NCI-H2029 (cell line): Measurements from ENCODE around the gene MTCL3.

Experiments used
- DNase-seq: peaks from one replicate; lab custom pipeline; 2025; lab: John Stamatoyannopoulos, UW

MTCL3 gene

GRCh38 chr6:127515234-127515793 is 3.8 kb downstream of the MTCL3 start:
- DNase-seq: no peak

DNA sequence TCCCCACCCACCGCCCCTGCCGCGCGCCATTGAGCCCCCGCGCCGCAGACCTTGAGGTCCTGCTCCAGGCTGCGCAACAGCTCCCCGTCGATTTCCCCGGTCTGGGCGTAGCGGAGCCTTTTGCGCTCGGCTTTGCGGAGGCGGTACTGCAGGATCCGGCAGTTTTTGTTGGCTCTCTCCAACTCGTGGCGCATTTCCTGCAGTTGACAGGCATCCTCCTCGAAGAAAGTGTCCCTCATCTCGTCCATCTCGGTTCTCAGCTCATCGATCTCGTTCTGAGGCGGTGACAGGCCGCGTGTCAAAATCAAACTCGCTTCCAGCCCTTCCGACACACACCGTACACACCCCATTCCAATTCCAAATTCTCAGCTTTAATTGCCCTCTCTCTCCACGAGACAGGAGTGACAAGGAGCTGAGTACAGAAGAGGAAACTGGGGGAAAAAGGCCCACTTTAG is 4.3 kb downstream of the MTCL3 start:
- no peak for DNase-seq

DNA sequence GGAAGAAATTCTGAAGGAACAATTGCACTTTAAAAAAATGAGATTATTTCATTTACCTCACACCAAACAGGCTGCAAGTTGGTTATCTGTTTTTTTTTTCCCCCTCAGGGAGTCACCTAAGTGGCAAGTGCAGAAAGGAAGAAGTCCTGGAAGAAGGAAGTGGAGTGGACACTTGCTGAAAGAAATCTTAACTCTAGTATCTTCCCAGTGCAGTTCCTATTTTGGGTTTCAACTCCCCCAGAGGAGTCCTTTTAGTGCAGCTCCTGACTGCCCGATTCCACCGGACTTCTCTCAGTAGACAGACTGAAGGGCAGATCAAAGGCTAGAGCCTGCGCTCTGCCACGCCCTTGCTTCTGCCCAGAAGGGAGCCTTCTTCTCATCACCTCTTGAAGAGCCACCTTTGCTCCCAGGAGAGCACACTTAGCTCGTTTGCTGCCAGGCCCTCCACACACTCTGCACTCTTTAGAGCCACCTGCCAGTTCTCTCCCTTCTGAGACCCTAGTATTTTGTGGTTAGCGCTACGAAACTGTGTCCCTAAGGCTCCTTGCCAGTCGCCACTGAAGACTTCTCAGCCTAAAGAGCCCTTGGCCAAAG is 4.9 kb downstream of the MTCL3 start:
- no peak for DNase-seq

- DNase-seq: no peak
These were observed 5.7 kb downstream of the MTCL3 start for GRCh38 chr6:127513425-127513824.

DNA sequence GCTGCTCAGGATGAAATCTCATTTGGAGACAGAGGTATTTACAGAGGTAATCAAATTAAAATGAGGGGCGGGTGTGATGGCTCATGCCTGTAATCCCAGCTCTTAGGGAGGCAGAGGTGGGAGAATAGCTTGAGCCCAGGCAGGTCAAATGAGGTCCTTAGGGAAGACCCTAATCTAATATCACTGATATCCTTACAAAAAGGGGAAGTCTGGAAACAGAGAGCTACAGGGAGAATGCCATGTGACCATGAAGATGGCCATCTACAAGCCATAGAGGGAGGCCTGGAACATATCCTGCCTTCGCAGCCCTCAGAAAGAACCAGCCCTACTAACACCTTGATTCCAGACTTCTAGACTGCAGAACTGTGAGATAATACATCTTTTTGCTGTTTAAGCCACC is 8.3 kb downstream of the MTCL3 start:
- DNase-seq: no peak

GRCh38 chr6:127506894-127507293 is 12.2 kb downstream of the MTCL3 start:
- DNase-seq: no peak

GRCh38 chr6:127503022-127503421 is 16.1 kb downstream of the MTCL3 start:
- no peak for DNase-seq

- no peak for DNase-seq
These were observed 21.7 kb downstream of the MTCL3 start for GRCh38 chr6:127497410-127497809.

DNA sequence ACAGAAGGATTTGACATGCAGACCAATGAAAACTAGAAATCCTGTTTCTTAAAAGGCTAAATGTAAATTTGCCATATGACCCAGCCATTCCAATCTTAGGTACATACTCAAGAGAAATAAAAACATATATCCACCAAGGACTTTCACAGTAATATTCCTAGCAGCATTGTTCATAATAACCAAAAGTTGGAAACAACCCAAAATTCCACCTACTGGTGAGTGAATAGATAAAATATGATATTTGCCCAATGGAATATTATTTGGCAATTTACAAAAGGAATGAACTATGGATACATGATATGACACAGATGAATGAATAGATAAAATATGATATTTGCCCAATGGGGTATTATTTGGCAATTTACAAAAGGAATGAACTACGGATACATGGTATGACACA is 22.7 kb downstream of the MTCL3 start:
- DNase-seq: no peak

DNA sequence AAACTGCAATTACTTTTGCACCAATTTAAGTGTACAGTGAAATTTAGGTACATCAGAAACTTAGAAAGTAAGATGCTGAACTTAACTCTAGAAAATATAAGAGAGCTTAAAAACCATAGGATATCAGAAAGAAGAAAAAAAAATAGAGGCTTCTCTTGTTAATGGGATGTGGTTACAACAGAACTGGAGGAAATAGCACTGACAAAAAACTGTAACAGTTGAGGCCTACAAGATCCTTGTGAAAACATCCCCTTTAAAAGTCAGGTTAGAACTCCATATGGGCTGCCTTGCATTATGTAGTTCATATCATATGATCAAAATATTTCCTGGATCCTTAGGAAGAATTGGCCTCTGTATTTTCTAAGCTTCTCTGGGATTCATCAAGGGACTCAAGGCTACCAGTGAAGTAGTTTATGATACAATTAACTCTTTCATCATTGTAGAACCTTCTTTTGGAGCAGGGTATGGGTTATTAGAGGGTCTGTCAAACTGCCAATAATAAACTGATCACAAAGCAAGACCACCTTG is 24.8 kb downstream of the MTCL3 start:
- no peak for DNase-seq

GRCh38 chr6:127489248-127489647 is 29.9 kb downstream of the MTCL3 start:
- no peak for DNase-seq

DNA sequence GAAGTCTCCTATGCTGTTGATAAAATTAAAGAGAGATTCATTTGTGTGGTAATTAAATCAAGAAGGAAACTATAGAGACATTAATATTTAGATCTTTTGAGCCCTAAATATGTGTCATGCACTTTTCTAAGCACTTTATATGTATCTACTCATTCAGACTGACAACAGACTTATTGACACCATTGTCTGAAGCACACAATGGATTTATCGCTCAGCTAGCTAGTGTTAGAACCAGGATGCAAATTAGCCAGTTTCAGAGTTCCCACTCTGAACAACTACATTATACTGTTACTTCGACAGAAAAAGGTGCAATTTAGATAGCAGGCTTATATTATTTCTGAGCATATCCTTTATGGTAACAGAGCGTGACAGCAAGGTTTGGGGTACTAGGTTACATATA is 32.2 kb downstream of the MTCL3 start:
- DNase-seq: no peak

- DNase-seq: no peak
These were observed 34.8 kb downstream of the MTCL3 start for GRCh38 chr6:127484212-127484863.

- no peak for DNase-seq
These were observed 35.6 kb downstream of the MTCL3 start for GRCh38 chr6:127483399-127484055.

- no peak for DNase-seq
These were observed 36.8 kb downstream of the MTCL3 start for GRCh38 chr6:127482325-127482724.

DNA sequence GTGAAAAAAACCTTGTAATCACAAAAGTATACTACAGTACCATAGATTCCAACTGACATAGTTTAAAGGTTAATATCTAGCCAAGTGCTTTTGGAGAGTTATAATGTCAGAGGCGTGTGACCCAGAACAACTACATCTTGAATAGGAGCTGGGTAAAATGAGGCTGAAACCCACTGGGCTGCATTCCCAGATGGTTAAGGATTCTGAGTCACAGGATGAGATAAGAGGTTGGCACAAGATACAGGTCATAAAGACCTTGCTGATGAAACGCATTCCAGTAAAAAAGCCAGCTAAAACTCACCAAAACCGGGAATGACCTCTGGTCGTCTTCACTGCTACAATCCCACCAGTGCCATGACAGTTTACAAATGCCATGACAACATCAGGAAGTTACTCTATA is 37.5 kb downstream of the MTCL3 start:
- no peak for DNase-seq

DNA sequence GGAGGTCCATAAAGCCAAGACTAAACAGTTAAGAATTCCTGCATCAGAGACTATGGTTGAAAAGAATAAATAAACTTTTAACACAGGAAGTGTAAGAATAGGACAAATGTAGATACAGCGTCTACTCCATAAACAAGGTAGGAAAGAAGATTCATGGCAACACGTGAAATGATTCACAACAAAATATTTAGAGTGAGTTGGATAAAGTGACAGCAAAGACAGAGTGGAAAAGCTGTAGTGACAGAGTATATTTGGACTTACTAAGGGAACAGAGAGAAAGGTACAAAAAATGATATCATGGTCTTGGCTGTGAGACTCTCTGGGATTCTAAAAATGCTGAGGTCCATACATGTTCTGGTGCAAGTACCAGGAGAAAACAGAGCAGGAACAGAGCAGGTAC is 38.0 kb downstream of the MTCL3 start:
- DNase-seq: no peak

GRCh38 chr6:127477658-127478057 is 41.5 kb downstream of the MTCL3 start:
- DNase-seq: no peak

GRCh38 chr6:127475823-127476176 is 43.3 kb downstream of the MTCL3 start:
- DNase-seq: no peak

DNA sequence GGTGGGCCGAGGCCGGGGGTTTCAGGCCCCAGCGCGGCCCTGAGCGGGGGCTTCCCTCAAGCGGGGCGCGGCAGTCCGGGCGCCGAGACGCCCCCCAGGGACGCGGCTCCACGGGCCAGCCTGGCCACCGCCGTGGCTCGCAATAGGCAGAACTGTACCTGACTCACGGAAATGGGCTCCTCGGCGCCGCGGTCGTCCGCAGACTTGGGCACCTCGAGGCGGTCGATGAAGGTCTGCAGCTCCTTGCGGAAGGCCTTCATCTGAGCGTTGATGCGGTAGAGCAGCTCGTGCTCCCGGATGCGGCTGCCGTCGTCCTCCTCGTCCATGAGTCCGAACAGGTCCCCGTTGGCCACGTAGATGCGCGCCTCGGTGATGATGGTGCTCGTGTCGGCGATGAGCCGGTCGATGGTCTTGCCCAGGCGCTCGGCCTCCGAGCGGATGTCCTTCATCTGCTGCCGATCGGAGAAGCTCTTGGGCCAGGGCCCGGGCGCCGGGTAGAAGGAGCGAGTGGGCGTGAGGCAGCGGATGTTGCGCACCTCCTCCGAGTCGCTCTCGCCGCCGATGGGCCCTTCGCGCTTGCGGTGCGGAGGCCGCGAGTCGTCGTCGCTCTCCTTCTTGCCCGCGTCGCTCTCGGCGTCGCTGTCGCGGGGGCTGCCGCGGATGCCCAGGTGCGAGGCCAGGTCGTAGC is 43.9 kb downstream of the MTCL3 start:
- DNase-seq: no peak

DNA sequence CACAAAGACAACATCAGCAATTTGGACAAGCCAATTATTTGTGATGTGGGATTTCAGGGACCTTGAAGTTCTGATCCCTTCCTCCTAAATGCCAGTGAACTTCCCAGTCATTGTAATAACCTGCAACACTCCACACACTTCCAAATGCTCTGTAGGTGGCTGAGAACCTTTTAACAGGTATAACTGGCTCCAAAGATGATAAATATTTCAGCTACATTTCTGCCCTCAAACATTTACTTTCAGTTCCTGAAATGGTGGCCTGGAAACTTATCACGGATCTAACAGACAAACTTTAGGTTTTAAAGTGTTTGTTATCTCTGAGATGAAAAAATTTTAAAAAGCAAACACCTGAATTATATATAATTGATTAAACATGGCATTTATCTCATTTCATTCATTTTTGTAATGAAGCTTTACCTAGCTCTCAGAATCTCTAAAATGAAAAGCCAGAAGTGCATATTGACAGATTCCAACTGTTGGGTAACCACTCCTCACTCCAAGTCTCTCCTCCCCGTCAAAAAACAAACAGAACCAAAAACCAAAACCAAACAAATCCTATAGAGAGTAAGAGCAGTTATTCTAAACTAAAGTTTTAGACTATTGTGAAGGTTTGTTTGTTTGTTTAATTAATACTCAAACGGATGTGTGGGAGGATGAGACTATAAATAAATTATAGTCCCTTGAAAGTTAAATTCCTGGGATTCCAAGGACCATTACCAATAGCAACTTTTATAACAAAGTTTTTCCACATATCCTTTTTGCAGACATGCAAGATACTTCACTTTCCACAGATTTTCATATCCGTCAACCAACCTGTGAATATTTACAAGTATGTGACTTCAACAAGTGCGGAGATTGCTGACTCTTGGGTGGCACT is 47.5 kb downstream of the MTCL3 start:
- DNase-seq: no peak
